ENCODE data around the gene CORO7. TPM values are rescaled to one million over a fixed set of nuclear protein-coding genes. Genes with fewer than 3 reads are reported as not detected.
A peak's percentile ranks its signal among the peaks of the same experiment; 100 is the strongest.

CORO7 gene
- total and polyA plus RNA-seq, 4 donors: 15.3 to 60.1 (median 40.7) TPM

- WGBS, 2 donors: 17 to 21% methylated on average over 15 of the region's 15 CpGs
- intact Hi-C loops (cut with DNase I): no loop called here
These were observed 38.2 kb downstream of the CORO7 start for GRCh38 chr16:4378161-4378666.

GRCh38 chr16:4377573-4378154 lies 38.7 kb downstream of the CORO7 start:
- intact Hi-C loops (cut with DNase I): no loop called here
- no peaks in the 10 kb centered on the region for H3K27me3 ChIP-seq (ENCODE audit: control insufficient read depth in 1 of 2, insufficient read depth in 2 of 2, low read length in 1 of 2)
- DNase-seq: no peak
- H3K4me3 ChIP-seq (ENCODE audit: low read length in 2 of 2): no peak overlapping the region
- H3K36me3 ChIP-seq (ENCODE audit: control insufficient read depth in 1 of 2, insufficient read depth in 2 of 2, low read length in 1 of 2): peaks cover 0 to 11% of the 10 kb centered on the region in 2 donors
- H3K9me3 ChIP-seq (ENCODE audit: control insufficient read depth, low read length): no peaks in the 10 kb centered on the region
- 12 to 14% methylated on average over 12 of the region's 12 CpGs for WGBS, 2 donors
- no peaks in the 10 kb centered on the region for H3K4me1 ChIP-seq (ENCODE audit: control insufficient read depth in 1 of 2, insufficient read depth in 2 of 2, low read length in 2 of 2)
- H3K27ac ChIP-seq (ENCODE audit: low read depth in 1 of 2, low read length in 2 of 2): peak overlapping the region; percentile 33 to 91
- no peak for ATAC-seq (ENCODE audit: low FRiP score)

More at GRCh38 chr16:4378161-4378666, 38.2 kb downstream of the CORO7 start:
- DNase-seq (peak; percentile 76 to 91), ATAC-seq (ENCODE audit: low FRiP score) (no peak)
- Histone ChIP-seq H3K27ac (ENCODE audit: low read depth in 1 of 2, low read length in 2 of 2) (peak overlapping the region; percentile 33 to 91), H3K9me3 (ENCODE audit: control insufficient read depth, low read length) (no peaks in the 10 kb centered on the region), H3K36me3 (ENCODE audit: control insufficient read depth in 1 of 2, insufficient read depth in 2 of 2, low read length in 1 of 2) (peaks cover 0 to 13% of the 10 kb centered on the region in 2 donors), H3K4me1 (ENCODE audit: control insufficient read depth in 1 of 2, insufficient read depth in 2 of 2, low read length in 2 of 2) (no peaks in the 10 kb centered on the region), H3K27me3 (ENCODE audit: control insufficient read depth in 1 of 2, insufficient read depth in 2 of 2, low read length in 1 of 2) (no peaks in the 10 kb centered on the region), H3K4me3 (ENCODE audit: low read length in 2 of 2) (no peak overlapping the region)

GRCh38 chr16:4376893-4377572 lies 39.4 kb downstream of the CORO7 start:
- Histone ChIP-seq H3K36me3 (ENCODE audit: control insufficient read depth in 1 of 2, insufficient read depth in 2 of 2, low read length in 1 of 2) (peaks cover 0 to 5% of the 10 kb centered on the region in 2 donors), H3K4me3 (ENCODE audit: low read length in 2 of 2) (no peak overlapping the region), H3K9me3 (ENCODE audit: control insufficient read depth, low read length) (no peaks in the 10 kb centered on the region), H3K4me1 (ENCODE audit: control insufficient read depth in 1 of 2, insufficient read depth in 2 of 2, low read length in 2 of 2) (no peaks in the 10 kb centered on the region), H3K27ac (ENCODE audit: low read depth in 1 of 2, low read length in 2 of 2) (peak overlapping the region; percentile 33 to 91), H3K27me3 (ENCODE audit: control insufficient read depth in 1 of 2, insufficient read depth in 2 of 2, low read length in 1 of 2) (no peaks in the 10 kb centered on the region)
- DNase-seq: no peak
- 9 to 11% methylated on average over 26 to 27 of the region's 27 CpGs for WGBS, 2 donors
- intact Hi-C loops (cut with DNase I): no loop called here
- ATAC-seq (ENCODE audit: low FRiP score): no peak

DNA sequence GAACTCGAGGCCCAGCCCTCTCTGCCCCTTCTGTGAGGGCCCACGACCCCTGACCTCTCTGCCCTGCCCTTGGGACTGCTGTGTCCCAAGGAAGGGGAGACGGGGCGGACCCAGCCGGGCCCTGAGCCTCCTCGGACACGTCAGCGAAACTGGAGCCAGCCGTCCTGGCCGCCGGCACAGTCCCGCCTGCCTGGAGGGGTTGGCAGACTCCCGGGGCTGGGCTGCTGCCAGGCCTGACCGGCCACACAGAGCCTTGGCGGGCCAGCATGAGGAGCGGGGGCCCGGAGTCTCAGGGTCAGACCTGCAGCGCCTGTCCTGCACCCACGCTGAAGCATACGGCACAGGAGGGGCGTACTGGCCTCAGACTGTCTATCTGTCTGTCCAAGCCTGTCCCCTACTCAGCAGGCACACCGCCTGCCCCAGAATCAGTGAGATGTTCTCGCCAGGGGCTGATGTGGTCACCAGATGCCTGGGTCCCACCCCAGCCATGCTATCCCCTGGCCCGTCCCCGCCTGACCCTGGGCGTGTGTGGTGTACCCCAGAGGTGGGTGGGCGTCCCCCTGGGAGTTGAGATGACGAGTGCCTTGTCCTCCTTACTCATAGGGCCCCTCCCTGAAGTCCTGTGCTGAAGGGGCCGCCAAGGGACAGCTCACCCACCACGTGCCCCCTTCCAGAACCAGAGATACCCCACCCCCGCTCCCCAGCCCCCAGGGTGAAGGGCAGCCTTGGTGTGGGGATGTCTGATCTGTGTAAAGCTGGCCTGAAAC lies 40.1 kb downstream of the CORO7 start:
- 1 to 8% methylated on average over 29 to 31 of the region's 31 CpGs for WGBS, 2 donors
- H3K9me3 ChIP-seq (ENCODE audit: control insufficient read depth, low read length): no peaks in the 10 kb centered on the region
- ATAC-seq (ENCODE audit: low FRiP score) (peak; percentile 79), DNase-seq (peak; percentile 96 to 98)
- H3K36me3 ChIP-seq (ENCODE audit: control insufficient read depth in 1 of 2, insufficient read depth in 2 of 2, low read length in 1 of 2): no peaks in the 10 kb centered on the region
- H3K27me3 ChIP-seq (ENCODE audit: control insufficient read depth in 1 of 2, insufficient read depth in 2 of 2, low read length in 1 of 2): no peaks in the 10 kb centered on the region
- H3K4me1 ChIP-seq (ENCODE audit: control insufficient read depth in 1 of 2, insufficient read depth in 2 of 2, low read length in 2 of 2): no peaks in the 10 kb centered on the region
- intact Hi-C loops (cut with DNase I): no loop called here
- peak overlapping the region; percentile 46 to 94 for H3K27ac ChIP-seq (ENCODE audit: low read depth in 1 of 2, low read length in 2 of 2)
- H3K4me3 ChIP-seq (ENCODE audit: low read length in 2 of 2): no peak overlapping the region

- Histone ChIP-seq H3K27ac (ENCODE audit: low read depth in 1 of 2, low read length in 2 of 2) (peak overlapping the region; percentile 43 to 94), H3K27me3 (ENCODE audit: control insufficient read depth in 1 of 2, insufficient read depth in 2 of 2, low read length in 1 of 2) (no peaks in the 10 kb centered on the region), H3K36me3 (ENCODE audit: control insufficient read depth in 1 of 2, insufficient read depth in 2 of 2, low read length in 1 of 2) (no peaks in the 10 kb centered on the region), H3K4me3 (ENCODE audit: low read length in 2 of 2) (no peak overlapping the region), H3K4me1 (ENCODE audit: control insufficient read depth in 1 of 2, insufficient read depth in 2 of 2, low read length in 2 of 2) (no peaks in the 10 kb centered on the region), H3K9me3 (ENCODE audit: control insufficient read depth, low read length) (no peaks in the 10 kb centered on the region)
- DNase-seq: peak in 1 of 2 donors; percentile 69
- ATAC-seq (ENCODE audit: low FRiP score): no peak
- WGBS, 2 donors: 11 to 18% methylated on average over 15 of the region's 15 CpGs
- intact Hi-C loops (cut with DNase I): no loop called here
These were observed 40.7 kb downstream of the CORO7 start for GRCh38 chr16:4375717-4376116.

DNA sequence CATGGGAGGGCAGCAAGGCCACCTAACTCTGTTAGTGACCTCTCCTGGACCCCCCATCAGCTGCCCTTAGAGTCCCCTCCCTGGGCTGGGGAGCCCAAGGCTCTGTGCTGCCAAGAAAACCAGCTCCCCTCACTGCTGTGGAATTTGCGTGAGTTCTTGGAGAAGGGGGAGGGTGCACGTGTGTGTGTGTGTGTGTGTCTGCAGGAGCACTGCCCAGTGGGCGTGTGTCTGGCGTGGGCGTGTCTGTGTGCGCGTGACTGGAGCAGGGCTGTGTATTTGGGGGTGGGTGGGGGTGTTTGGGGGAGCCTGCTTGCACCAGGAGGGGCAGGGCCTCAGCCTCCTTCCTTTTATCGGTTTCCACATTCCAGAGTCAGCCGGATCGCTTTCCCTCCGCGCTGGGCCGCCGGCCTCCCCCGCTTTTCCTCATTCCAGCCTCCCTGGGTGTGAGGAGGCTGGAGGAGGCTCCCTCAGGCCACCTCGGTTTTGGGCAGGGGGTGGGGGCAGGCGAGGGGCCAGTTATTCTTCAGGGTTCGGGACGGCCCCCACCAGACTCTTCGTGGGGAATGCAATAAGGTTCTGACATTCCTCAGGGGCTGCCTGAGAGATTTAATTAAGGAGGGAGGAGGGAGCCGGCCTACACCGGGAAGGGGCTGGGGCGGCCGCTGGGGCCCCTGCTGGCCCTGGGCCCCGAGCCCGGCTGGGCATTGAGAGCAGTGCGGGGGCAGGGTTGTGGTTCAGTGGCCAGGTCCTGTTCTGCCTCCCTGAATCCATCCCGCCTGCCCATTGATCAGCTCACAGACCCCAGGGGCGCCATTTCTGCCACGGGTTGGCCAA lies 42.3 kb downstream of the CORO7 start:
- peak; percentile 90 to 93 for DNase-seq
- H3K4me1 ChIP-seq (ENCODE audit: control insufficient read depth in 1 of 2, insufficient read depth in 2 of 2, low read length in 2 of 2): no peaks in the 10 kb centered on the region
- intact Hi-C loops (cut with DNase I): loop anchor here in 1 of 2 donors (5.0 kb wide), 1 partner anchor 57 kb away; the partner anchor contains the start of gene GLIS2

DNA sequence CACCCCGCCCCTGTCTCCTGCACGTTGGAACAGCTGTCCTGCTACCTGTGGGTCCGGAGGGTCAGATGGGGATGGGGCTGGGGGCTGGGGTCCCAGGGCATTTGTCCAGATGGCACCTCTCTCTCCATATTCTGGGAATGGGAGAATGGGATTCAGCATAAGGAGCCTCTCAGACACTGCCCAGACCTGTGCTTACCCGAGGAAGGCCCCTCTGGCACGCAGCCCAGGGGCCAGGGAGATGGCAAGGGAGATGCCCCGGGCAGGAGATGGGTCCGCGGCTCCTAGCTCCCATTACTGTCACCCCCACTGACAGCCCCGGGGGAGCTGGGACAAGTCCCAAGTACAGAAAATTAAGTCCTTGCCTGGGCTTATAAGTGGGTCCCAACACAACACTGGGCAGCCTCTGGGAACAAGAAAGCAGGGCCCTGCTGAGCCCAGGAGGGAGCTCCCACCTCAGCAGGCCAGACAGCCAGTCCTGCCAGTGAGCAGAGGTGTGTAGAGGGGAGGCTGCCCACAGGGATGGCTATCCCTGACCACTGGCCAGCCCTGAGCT lies 43.0 kb downstream of the CORO7 start:
- WGBS, 2 donors: 4 to 11% methylated on average over 9 of the region's 9 CpGs
- no peaks in the 10 kb centered on the region for H3K4me1 ChIP-seq (ENCODE audit: control insufficient read depth in 1 of 2, insufficient read depth in 2 of 2, low read length in 2 of 2)
- intact Hi-C loops (cut with DNase I): loop anchor here in 1 of 2 donors (5.0 kb wide), 1 partner anchor 56 kb away; the partner anchor contains the start of gene GLIS2

More for the DNA sequence above, 42.3 kb downstream of the CORO7 start:
- ATAC-seq (ENCODE audit: low FRiP score): peak; percentile 56
- H3K27ac ChIP-seq (ENCODE audit: low read depth in 1 of 2, low read length in 2 of 2): peak overlapping the region; percentile 85 to 92
- 8 to 9% methylated on average over 30 of the region's 30 CpGs for WGBS, 2 donors
- no peaks in the 10 kb centered on the region for H3K9me3 ChIP-seq (ENCODE audit: control insufficient read depth, low read length)
- H3K36me3 ChIP-seq (ENCODE audit: control insufficient read depth in 1 of 2, insufficient read depth in 2 of 2, low read length in 1 of 2): no peaks in the 10 kb centered on the region
- H3K27me3 ChIP-seq (ENCODE audit: control insufficient read depth in 1 of 2, insufficient read depth in 2 of 2, low read length in 1 of 2): no peaks in the 10 kb centered on the region
- H3K4me3 ChIP-seq (ENCODE audit: low read length in 2 of 2): peak overlapping the region; percentile 51 to 73

More for the DNA sequence above, 43.0 kb downstream of the CORO7 start:
- no peak for DNase-seq
- peak overlapping the region; percentile 85 to 92 for H3K27ac ChIP-seq (ENCODE audit: low read depth in 1 of 2, low read length in 2 of 2)
- ATAC-seq (ENCODE audit: low FRiP score): no peak
- no peaks in the 10 kb centered on the region for H3K36me3 ChIP-seq (ENCODE audit: control insufficient read depth in 1 of 2, insufficient read depth in 2 of 2, low read length in 1 of 2)
- no peaks in the 10 kb centered on the region for H3K27me3 ChIP-seq (ENCODE audit: control insufficient read depth in 1 of 2, insufficient read depth in 2 of 2, low read length in 1 of 2)
- H3K4me3 ChIP-seq (ENCODE audit: low read length in 2 of 2): peak overlapping the region; percentile 33 to 73
- H3K9me3 ChIP-seq (ENCODE audit: control insufficient read depth, low read length): no peaks in the 10 kb centered on the region
